Fibroblast of lung (primary cell): ENCODE results near the gene LRRK1. TPM values are rescaled to one million over a fixed set of nuclear protein-coding genes. Genes with fewer than 3 reads are reported as not detected.

ENCODE experiments used
- DNase-seq, 2 donors: peaks; one replicate each; pipeline versions ENCODE4 v3.0.0 to v3.0.0-alpha.2; 2010; ENCODE audit warnings: low read depth in 2 of 2
- H2AFZ ChIP-seq: 2 replicates; pipeline ENCODE4 v1.5.1; 2012; ENCODE audit warnings: low read length, control low read depth, inconsistent platforms
- H3K27ac ChIP-seq: 2 replicates; pipeline ENCODE4 v1.5.1; 2011; ENCODE audit warnings: low read length, control low read depth; ENCODE audit not compliant: insufficient read depth
- H3K27me3 ChIP-seq: 2 replicates; pipeline ENCODE4 v1.5.1; 2011; ENCODE audit warnings: mild to moderate bottlenecking, low read length; ENCODE audit not compliant: control insufficient read depth, insufficient read depth
- H3K36me3 ChIP-seq: 2 replicates; pipeline ENCODE4 v1.5.1; 2011; ENCODE audit warnings: low read length; ENCODE audit not compliant: control insufficient read depth, insufficient read depth
- H3K4me1 ChIP-seq: 2 replicates; pipeline ENCODE4 v1.5.1; 2011; ENCODE audit warnings: low read length; ENCODE audit not compliant: control insufficient read depth, insufficient read depth; ENCODE audit errors: extremely low read depth
- H3K4me2 ChIP-seq: 2 replicates; pipeline ENCODE4 v1.5.1; 2011; ENCODE audit warnings: low read length, control low read depth; ENCODE audit not compliant: insufficient read depth; ENCODE audit errors: extremely low read depth
- H3K4me3 ChIP-seq, 4 experiments: fragments of 200-600 bp in 1 of 4; sonication (generic) in 1 of 4; replicated peaks in 1 of 4; 2 replicates each; pipeline ENCODE4 v1.5.1; 2011 to 2016; ENCODE audit warnings: low read length in 4 of 4, low read depth in 3 of 4, mild to moderate bottlenecking in 3 of 4, control low read depth in 2 of 4, inconsistent platforms in 1 of 4, mixed read lengths in 1 of 4; ENCODE audit not compliant: insufficient read depth in 1 of 4; ENCODE audit errors: control extremely low read depth in 1 of 4
- H3K79me2 ChIP-seq: 2 replicates; pipeline ENCODE4 v1.5.1; 2012; ENCODE audit warnings: mild to moderate bottlenecking, low read length, inconsistent platforms; ENCODE audit not compliant: control insufficient read depth, insufficient read depth
- H3K9ac ChIP-seq: 2 replicates; pipeline ENCODE4 v1.5.1; 2011; ENCODE audit warnings: mild to moderate bottlenecking, low read length, control low read depth; ENCODE audit not compliant: insufficient read depth
- H3K9me3 ChIP-seq: 2 replicates; pipeline ENCODE4 v1.5.1; 2012; ENCODE audit warnings: low read depth, low read length; ENCODE audit not compliant: control insufficient read depth, insufficient read depth
- H4K20me1 ChIP-seq: 2 replicates; pipeline ENCODE4 v1.5.1; 2011; ENCODE audit warnings: low read length; ENCODE audit not compliant: control insufficient read depth, insufficient read depth; ENCODE audit errors: extremely low read depth
- CTCF ChIP-seq, 2 donors: IDR thresholded peaks in 1 of 2; conservative IDR thresholded peaks in 1 of 2; 1 replicate in 1 of 2; 2 replicates in 1 of 2; pipeline ENCODE4 v1.5.1; 2011 to 2012; ENCODE audit warnings: low read length in 2 of 2, control low read depth in 1 of 2, inconsistent platforms in 1 of 2, low read depth in 1 of 2, mild to moderate bottlenecking in 1 of 2
- EZH2 ChIP-seq: IDR thresholded peaks from 2 replicates; pipeline ENCODE4 v1.5.1; 2012; ENCODE audit warnings: low read length, control low read depth, mild to moderate bottlenecking; ENCODE audit errors: missing control alignments
- polyA plus RNA-seq, 2 donors: library from polyadenylated mRNA; depleted of rRNA in 1 of 2; stranded (reverse) in 1 of 2; unstranded in 1 of 2; fragments of >200 nt; gene quantifications; 2 replicates each; pipeline ENCODE4 v1.2.1, GENCODE V29; 2011 to 2012; ENCODE audit warnings: missing spikeins in 1 of 2
- total RNA-seq: library from RNA; depleted of rRNA; stranded (reverse); fragments of >200 nt; gene quantifications from 2 replicates; pipeline ENCODE4 v1.2.1, GENCODE V29; 2014

Gene LRRK1
- total and polyA plus RNA-seq, 2 donors (not counting 1 experiment from before 2014, with no cell fraction given), result 3.8 to 12.2 TPM

- H3K79me2 ChIP-seq, result no peaks in the 10 kb centered on the region
- H3K4me2 ChIP-seq, result no peak overlapping the region
- no peaks in the 10 kb centered on the region for H3K36me3 ChIP-seq
- H3K9me3 ChIP-seq, result no peaks in the 10 kb centered on the region
- H4K20me1 ChIP-seq, result no peaks in the 10 kb centered on the region
- H3K27me3 ChIP-seq, result no peaks in the 10 kb centered on the region
- H2AFZ ChIP-seq, result no peak overlapping the region
- no peaks in the 10 kb centered on the region for H3K4me1 ChIP-seq
- H3K27ac ChIP-seq, result no peak overlapping the region
- TF ChIP-seq EZH2 (no peak), CTCF (conservative IDR thresholded peaks at IDR 0.05 in 1 of 2, IDR thresholded peaks at IDR 0.05 in 1 of 2; ENCODE audit: low read depth in 1 of 2, low read length in 2 of 2) (no peak)
- no peak for DNase-seq
- no peak overlapping the region for H3K9ac ChIP-seq
- H3K4me3 ChIP-seq, result no peak overlapping the region
Measured at GRCh38 chr15:100983221-100983620, 64.1 kb downstream of the LRRK1 start.

- Histone ChIP-seq H3K9me3 (no peaks in the 10 kb centered on the region), H3K36me3 (peaks cover 2% of the 10 kb centered on the region), H3K4me2 (no peak overlapping the region), H3K4me3 (no peak overlapping the region), H3K9ac (no peak overlapping the region), H4K20me1 (no peaks in the 10 kb centered on the region), H2AFZ (no peak overlapping the region), H3K4me1 (no peaks in the 10 kb centered on the region), H3K27ac (no peak overlapping the region), H3K27me3 (no peaks in the 10 kb centered on the region), H3K79me2 (no peaks in the 10 kb centered on the region)
- TF ChIP-seq CTCF (conservative IDR thresholded peaks at IDR 0.05 in 1 of 2, IDR thresholded peaks at IDR 0.05 in 1 of 2; ENCODE audit: low read depth in 1 of 2, low read length in 2 of 2), result no peak
- no peak for TF ChIP-seq EZH2
- no peak for DNase-seq
Measured at GRCh38 chr15:100985401-100985800, 66.2 kb downstream of the LRRK1 start.

GRCh38 chr15:100986158-100986896, 67.2 kb downstream of the LRRK1 start:
- Histone ChIP-seq H3K4me3 (no peak overlapping the region), H3K79me2 (no peaks in the 10 kb centered on the region), H2AFZ (no peak overlapping the region), H3K9ac (no peak overlapping the region), H3K4me1 (no peaks in the 10 kb centered on the region), H3K9me3 (no peaks in the 10 kb centered on the region), H4K20me1 (no peaks in the 10 kb centered on the region), H3K36me3 (peaks cover 2% of the 10 kb centered on the region), H3K4me2 (no peak overlapping the region), H3K27ac (no peak overlapping the region), H3K27me3 (no peaks in the 10 kb centered on the region)
- no peak for DNase-seq
- TF ChIP-seq EZH2 (no peak), CTCF (conservative IDR thresholded peaks at IDR 0.05 in 1 of 2, IDR thresholded peaks at IDR 0.05 in 1 of 2; ENCODE audit: low read depth in 1 of 2, low read length in 2 of 2) (no peak)
